Erythroblast (primary cell): Measurements from ENCODE around the gene TAPT1.

ENCODE experiments used
- GATA1 ChIP-seq: IDR thresholded peaks from 2 replicates; pipeline ENCODE4 v1.6.1; 2011; ENCODE audit warnings: low read depth, mild to moderate bottlenecking, control low read depth, low read length, moderate library complexity
- POLR2A ChIP-seq: IDR thresholded peaks from 2 replicates; pipeline ENCODE4 v1.6.1; 2011; ENCODE audit warnings: mild to moderate bottlenecking, low read length

GRCh38 chr4:16159286-16159685, 67.0 kb downstream of the TAPT1 start:
- TF ChIP-seq POLR2A = no peak
- no peak for TF ChIP-seq GATA1
